HG03039 (cell line): ENCODE results near the gene NEK2.

ENCODE experiments used
- ATAC-seq: cut with Tn5 transposase; IDR thresholded peaks from one replicate; pipeline ENCODE4 v1.9.1; 2021; ENCODE audit warnings: mild to moderate bottlenecking, moderate library complexity; ENCODE audit not compliant: unreplicated experiment

NEK2 gene

GRCh38 chr1:211612786-211613107 is 62.7 kb downstream of the NEK2 start:
- ATAC-seq, result no peak
